AG09319 (cell line): ENCODE measurements around the gene B4GALT2.

Experiments
- DNase-seq: peaks from one replicate; pipeline ENCODE4 v3.0.0-alpha.2; 2010; ENCODE audit warnings: low read depth; ENCODE audit errors: extremely low read depth
- CTCF ChIP-seq: IDR thresholded peaks from 2 replicates; pipeline ENCODE4 v1.5.1; 2011; ENCODE audit warnings: low read depth, mild to moderate bottlenecking, inconsistent platforms, low read length, moderate library complexity

The B4GALT2 gene

DNA sequence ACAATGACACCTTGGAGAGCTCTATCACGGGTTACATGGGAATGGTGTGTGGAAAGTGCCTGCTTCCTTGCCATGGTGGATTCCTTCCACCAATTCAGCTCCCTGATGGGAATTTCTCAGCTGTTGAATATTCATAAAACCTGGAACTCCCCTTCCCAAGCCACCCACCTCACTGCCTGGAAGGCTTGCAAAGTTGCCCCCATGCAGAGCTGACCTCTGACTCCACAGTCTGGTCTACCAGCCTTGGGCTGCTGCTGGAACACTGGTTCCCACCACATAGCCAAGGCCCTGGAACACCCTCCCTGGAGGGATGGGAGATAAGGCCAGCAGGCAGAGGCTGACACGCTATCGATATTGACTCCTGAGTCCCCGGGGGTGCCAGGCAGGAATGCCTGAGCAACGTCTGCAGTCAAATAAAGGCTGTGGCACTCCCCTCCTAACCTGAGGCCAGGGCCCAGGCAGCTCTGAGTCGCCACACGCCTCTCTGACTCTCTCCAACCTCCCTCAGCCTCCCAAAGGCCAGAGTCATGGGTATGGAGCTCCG, 21.2 kb downstream of the B4GALT2 start:
- TF ChIP-seq CTCF, result no peak
- DNase-seq, result no peak

- TF ChIP-seq CTCF, result no peak
- no peak for DNase-seq
Measured at GRCh38 chr1:44002165-44002564, 23.2 kb downstream of the B4GALT2 start.

DNA sequence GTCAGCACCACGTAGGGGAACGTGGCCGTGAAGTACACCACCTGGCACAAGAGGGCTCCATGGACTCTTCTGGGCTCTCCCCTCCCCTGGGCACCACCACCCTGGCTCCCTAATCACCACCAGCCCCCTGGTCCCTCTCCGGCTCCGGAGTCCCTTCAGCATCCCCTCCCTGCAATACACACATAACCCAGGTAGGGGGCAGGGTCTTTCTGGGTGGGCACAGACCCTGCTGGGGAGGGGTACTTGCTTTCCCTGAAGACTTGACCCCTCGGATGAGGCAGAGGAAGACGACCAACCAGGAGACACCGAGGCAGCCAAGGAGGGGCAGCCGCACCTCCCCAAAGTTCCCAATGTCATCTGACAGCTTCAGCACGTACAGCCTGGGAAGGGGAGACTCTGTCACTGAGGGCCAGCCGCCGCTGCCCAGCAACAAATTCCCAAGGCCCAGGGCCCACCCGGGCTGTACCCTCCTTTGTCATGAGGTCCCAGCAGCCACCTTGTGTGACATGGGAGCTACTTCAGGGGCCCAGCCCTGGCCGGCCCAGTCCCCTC, 23.7 kb downstream of the B4GALT2 start:
- peak; percentile 1; the same call in 1 of the 2 replicates for TF ChIP-seq CTCF
- no peak for DNase-seq

DNA sequence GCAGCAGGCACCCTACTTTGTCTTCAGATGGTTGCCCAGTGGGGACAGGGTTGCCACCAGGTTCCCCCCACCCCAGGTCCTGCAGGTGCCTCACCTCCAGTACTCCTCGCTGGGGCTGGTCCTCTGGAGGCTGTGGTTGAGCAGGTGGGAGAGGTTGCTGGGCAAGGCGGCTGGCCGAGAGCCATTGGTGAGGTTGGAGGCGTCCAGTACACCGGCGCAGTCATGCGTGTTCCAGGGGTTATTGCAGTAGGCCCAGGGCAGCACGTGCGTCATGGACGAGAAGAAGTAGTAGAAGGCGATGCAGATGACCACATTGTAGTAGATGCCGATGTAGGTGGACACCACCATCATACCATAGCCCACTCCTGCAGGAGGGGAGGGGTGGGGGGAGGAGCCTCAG, 29.2 kb downstream of the B4GALT2 start:
- DNase-seq, result no peak
- no peak for TF ChIP-seq CTCF

- DNase-seq, result no peak
- no peak for TF ChIP-seq CTCF
Measured at GRCh38 chr1:44010935-44011471, 32.0 kb downstream of the B4GALT2 start.

- TF ChIP-seq CTCF, result no peak
- DNase-seq, result no peak
Measured at GRCh38 chr1:44012404-44012803, 33.4 kb downstream of the B4GALT2 start.

DNA sequence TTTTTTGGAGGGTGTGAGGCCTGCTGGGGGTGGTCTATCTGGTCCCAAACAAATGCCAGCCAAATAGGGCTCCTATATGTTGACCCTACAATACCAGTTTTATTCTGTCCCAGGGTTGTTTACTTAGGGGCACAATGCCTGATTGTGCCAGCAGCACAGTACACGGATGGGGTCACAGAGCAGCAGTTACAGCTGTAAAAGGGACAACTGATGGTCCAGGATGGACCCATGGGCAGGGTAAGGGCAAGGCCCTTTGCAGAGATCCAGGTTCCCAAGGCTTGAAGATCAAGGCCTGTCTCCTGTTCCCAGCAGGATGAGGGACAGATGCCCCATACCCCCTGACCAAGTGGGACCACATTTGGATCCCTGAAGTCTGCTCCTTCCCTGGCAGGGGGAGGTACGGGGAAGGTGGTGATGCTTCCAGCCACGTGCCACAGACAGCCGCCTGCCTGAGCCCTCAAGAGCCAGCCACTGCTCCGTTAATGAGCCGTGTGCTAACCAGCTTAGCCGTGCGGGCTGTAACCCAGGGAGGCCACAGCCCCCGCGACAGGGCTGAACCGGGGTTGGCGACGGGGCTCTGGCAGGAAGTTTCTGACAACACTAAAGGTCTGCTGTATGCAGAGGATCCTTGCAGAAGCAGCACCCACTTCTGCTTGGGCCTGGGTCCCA, 34.1 kb downstream of the B4GALT2 start:
- no peak for DNase-seq
- TF ChIP-seq CTCF, result no peak
